GM12878 (cell line): ENCODE data around the gene TAGLN3. TPM values are rescaled to one million over a fixed set of nuclear protein-coding genes. Genes with fewer than 3 reads are reported as not detected.

Source experiments
- ATAC-seq: fragments of 200-7000 bp; cut with Tn5 transposase; 3 replicates; pipeline ENCODE4 v1.9.1; 2020; ENCODE audit warnings: mild to moderate bottlenecking, moderate library complexity
- BruUV-seq: library from RNA; stranded (reverse); fragments of 400-500 nt; replicated peaks from 2 replicates; lab custom pipeline; 2021; lab: Mats Ljungman, UMichigan
- CTCF ChIA-PET: fragments of 300-600 bp; sonication (Branson Sonifier 250); formaldehyde crosslinking; extraction: SDS; loops from one replicate; lab custom pipeline; 2021; ENCODE audit warnings: inconsistent platforms; lab: Yijun Ruan, JAX
- POLR2A ChIA-PET: fragments of 350-600 bp; formaldehyde crosslinking; extraction: SDS; loops from one replicate; lab custom pipeline; 2021; ENCODE audit warnings: inconsistent platforms; lab: Charles Lee
- RAD21 ChIA-PET: fragments of 300-600 bp; sonication (Branson Sonifier 250); formaldehyde crosslinking; loops from one replicate; lab custom pipeline; 2023; ENCODE audit warnings: antibody characterized with exemption; ENCODE audit not compliant: unreplicated experiment; lab: Charles Lee
- SMC1A ChIA-PET: fragments of 300-600 bp; sonication (Branson Sonifier 250); formaldehyde crosslinking; loops from one replicate; lab custom pipeline; 2023; ENCODE audit not compliant: unreplicated experiment, uncharacterized antibody; lab: Charles Lee
- DNase-seq: peaks from one replicate; pipeline ENCODE4 v3.0.0-alpha.2; 2011; ENCODE audit warnings: low read depth, low spot score
- FAIRE-seq: peaks from 3 replicates; lab custom pipeline; 2011; peaks lifted over from hg19 to GRCh38; lab: Jason Lieb, UNC
- H2AFZ ChIP-seq: 2 replicates; pipeline ENCODE4 v1.6.0; 2011; ENCODE audit warnings: low read depth, low read length, control low read depth; ENCODE audit not compliant: control insufficient read depth
- H3K27ac ChIP-seq: 2 replicates; pipeline ENCODE4 v1.5.1; 2011; ENCODE audit warnings: control low read depth; ENCODE audit not compliant: control insufficient read depth, insufficient read depth
- H3K27me3 ChIP-seq, 2 experiments: replicated peaks in 1 of 2; 2 replicates each; pipeline versions ENCODE4 v1.6.0 to v1.6.1; 2011; ENCODE audit warnings: low read length in 1 of 2; ENCODE audit not compliant: control insufficient read depth in 2 of 2, insufficient read depth in 2 of 2
- H3K36me3 ChIP-seq, 2 experiments: 2 replicates each; pipeline ENCODE4 v1.5.1; 2011; ENCODE audit warnings: low read length in 1 of 2; ENCODE audit not compliant: control insufficient read depth in 2 of 2, insufficient read depth in 2 of 2
- H3K4me1 ChIP-seq: 2 replicates; pipeline ENCODE4 v1.6.1; 2011; ENCODE audit warnings: mild to moderate bottlenecking, low read length, moderate library complexity, mixed read lengths; ENCODE audit not compliant: control insufficient read depth, insufficient read depth
- H3K4me2 ChIP-seq: 2 replicates; pipeline ENCODE4 v1.6.0; 2011; ENCODE audit warnings: control low read depth; ENCODE audit not compliant: control insufficient read depth, insufficient read depth
- H3K4me3 ChIP-seq: fragments of 200-600 bp; sonication (generic); 2 replicates; pipeline ENCODE4 v1.5.1; 2016
- H3K79me2 ChIP-seq: 2 replicates; pipeline ENCODE4 v1.6.0; 2011; ENCODE audit warnings: low read length; ENCODE audit not compliant: control insufficient read depth, insufficient read depth
- H3K9ac ChIP-seq: 2 replicates; pipeline ENCODE4 v1.8.0; 2011; ENCODE audit warnings: low read length, control low read depth, mixed read lengths; ENCODE audit not compliant: control insufficient read depth, insufficient read depth
- H3K9me3 ChIP-seq: replicated peaks from 3 replicates; pipeline ENCODE4 v1.5.1; 2011; ENCODE audit warnings: mild to moderate bottlenecking, low read length; ENCODE audit not compliant: control insufficient read depth, insufficient read depth
- H4K20me1 ChIP-seq: 2 replicates; pipeline ENCODE4 v1.6.0; 2011; ENCODE audit not compliant: control insufficient read depth, insufficient read depth
- CUX1 ChIP-seq: IDR thresholded peaks from 2 replicates; pipeline ENCODE4 v1.6.1; 2012; ENCODE audit warnings: improper control_type of control experiment, low read depth, low read length; ENCODE audit not compliant: insufficient replicate concordance
- ETV6 ChIP-seq, 2 experiments: fragments of 450-650 bp in 1 of 2; IDR thresholded peaks in 1 of 2; conservative IDR thresholded peaks in 1 of 2; 2 replicates each; pipeline ENCODE4 v1.6.1; 2014; ENCODE audit warnings: antibody characterized with exemption in 1 of 2, borderline replicate concordance in 1 of 2, low read depth in 1 of 2, mild to moderate bottlenecking in 1 of 2, moderate library complexity in 1 of 2
- FOS ChIP-seq: IDR thresholded peaks from 3 replicates; pipeline ENCODE4 v1.6.1; 2011; ENCODE audit warnings: borderline replicate concordance; ENCODE audit not compliant: insufficient read length; ENCODE audit errors: extremely low read depth
- IRF3 ChIP-seq: fragments of 450-650 bp; IDR thresholded peaks from 2 replicates; pipeline ENCODE4 v1.6.1; 2014; ENCODE audit warnings: mild to moderate bottlenecking
- KAT2A ChIP-seq: conservative IDR thresholded peaks from 2 replicates; pipeline ENCODE4 v1.6.1; 2011; ENCODE audit warnings: low read depth, low read length; ENCODE audit not compliant: control insufficient read depth
- MTA3 ChIP-seq: IDR thresholded peaks from 2 replicates; pipeline ENCODE4 v1.6.1; 2012; ENCODE audit warnings: low read length, inconsistent platforms, borderline replicate concordance
- POU2F2 ChIP-seq: IDR thresholded peaks from 3 replicates; pipeline ENCODE4 v1.6.1; 2011; ENCODE audit warnings: low read depth, mild to moderate bottlenecking, low read length, borderline replicate concordance
- RB1 ChIP-seq: fragments of 450-650 bp; formaldehyde crosslinking; IDR thresholded peaks from 2 replicates; pipeline ENCODE4 v1.6.1; 2017; ENCODE audit warnings: mild to moderate bottlenecking, borderline replicate concordance
- SMAD5 ChIP-seq: IDR thresholded peaks from 2 replicates; pipeline ENCODE4 v1.6.1; 2016; ENCODE audit warnings: antibody characterized with exemption, low read depth
- STAT1 ChIP-seq: fragments of 450-650 bp; conservative IDR thresholded peaks from 2 replicates; pipeline ENCODE4 v1.6.1; 2014; ENCODE audit warnings: antibody characterized with exemption, mild to moderate bottlenecking
- STAT3 ChIP-seq: IDR thresholded peaks from 2 replicates; pipeline ENCODE4 v1.6.1; 2011; ENCODE audit warnings: low read depth, low read length, improper control_type of control experiment
- ZBTB4 ChIP-seq: fragments of 450-650 bp; formaldehyde crosslinking; IDR thresholded peaks from 2 replicates; pipeline ENCODE4 v1.4.0; 2022; ENCODE audit warnings: mild to moderate bottlenecking, moderate library complexity
- WGBS: methylation state at CpG from one replicate; pipeline ENCODE4 v1.1.6; 2016; ENCODE audit warnings: low lambda C conversion rate; ENCODE audit not compliant: insufficient replicate concordance, insufficient coverage; ENCODE audit errors: missing lambda C conversion rate; 5-methylcytosine and 5-hydroxymethylcytosine counted together
- in situ Hi-C: fragments of 300-500 bp; cut with MboI; formaldehyde crosslinking; loops from 9 replicates; pipeline ENCODE4 v1.14.3; 2018; ENCODE audit warnings: mixed read lengths
- intact Hi-C: fragments of 100-400 bp; cut with micrococcal nuclease; formaldehyde crosslinking; loops from one replicate; pipeline ENCODE4 v1.14.2; 2022; ENCODE audit not compliant: unreplicated experiment
- polyA plus RNA-seq, 11 experiments: library from polyadenylated mRNA; depleted of rRNA in 4 of 11; unstranded in 6 of 11; stranded (reverse) in 5 of 11; fragments of >200 nt; fragmentation: Nextera tagmentation in 4 of 11; fragmentation: Illumina TruSeq in 1 of 11; extraction: Ambion mirVana in 4 of 11; extraction: Trizol in 1 of 11; gene quantifications; 1 replicate in 1 of 11; 2 replicates in 10 of 11; pipeline versions ENCODE4 v1.2.1 to v1.2.3, GENCODE V29; 2011 to 2016; ENCODE audit warnings: inconsistent platforms in 2 of 11, missing spikeins in 2 of 11, low read depth in 1 of 11
- total RNA-seq, 4 experiments: library from RNA; depleted of rRNA in 3 of 4; stranded (reverse); fragments of >200 nt in 3 of 4; fragmentation: Illumina TruSeq in 1 of 4; extraction: Trizol in 1 of 4; gene quantifications; 2 replicates each; pipeline versions ENCODE4 v1.2.1 to v1.2.3, GENCODE V29; 2013 to 2021

Gene TAGLN3
- total and polyA plus RNA-seq, 10 of the 15 experiments (the other 5 are each of a cell fraction or from before 2014, with no cell fraction given) = 0.06 to 0.53 (median 0.12) TPM; not detected in 3

GRCh38 chr3:111968319-111969054, 30.2 kb upstream of the TAGLN3 start:
- Histone ChIP-seq H3K9me3 (no peaks in the 10 kb centered on the region), H3K4me2 (no peak overlapping the region), H3K36me3 (no peaks in the 10 kb centered on the region), H4K20me1 (no peaks in the 10 kb centered on the region), H3K27me3 (no peaks in the 10 kb centered on the region), H3K4me3 (no peak overlapping the region), H3K4me1 (no peaks in the 10 kb centered on the region), H3K79me2 (no peaks in the 10 kb centered on the region), H2AFZ (no peak overlapping the region), H3K27ac (no peak overlapping the region), H3K9ac (no peak overlapping the region)
- ChIA-PET SMC1A (interaction anchor here (0.6 to 23.3 kb wide), 37 partner anchors 8 to 390 kb away, joined by 3 to 424 read pairs (median 5); partner anchors contain the start of genes ABHD10, PHLDB2 and TMPRSS7), RAD21 (interaction anchor here (0.9 to 10.6 kb wide), 24 partner anchors 10 to 302 kb away, joined by 3 to 177 read pairs (median 6); partner anchors contain the start of genes ABHD10 and PHLDB2), CTCF (interaction anchor here (0.6 to 9.8 kb wide), 50 partner anchors 8 to 913 kb away, joined by 3 to 380 read pairs (median 6); partner anchors contain the start of gene ABHD10), POLR2A (interaction anchor here (0.6 to 1.4 kb wide), 3 partner anchors 10 to 250 kb away, joined by 3 to 4 read pairs (median 3); no protein-coding TSS in a partner anchor)
- ATAC-seq (no peak), DNase-seq (no peak), FAIRE-seq (no peak)
- intact Hi-C loops = loop anchor here (2.0 kb wide), 1 partner anchor 108 kb away; no protein-coding TSS in a partner anchor
- in situ Hi-C loops = no loop called here
- TF ChIP-seq STAT3 (no peak), SMAD5 (no peak), ETV6 (conservative IDR thresholded peaks at IDR 0.05 in 1 of 2, IDR thresholded peaks at IDR 0.05 in 1 of 2; ENCODE audit: borderline replicate concordance in 1 of 2, low read depth in 1 of 2) (no peak), CUX1 (no peak), RB1 (no peak), ZBTB4 (CRISPR knock-in tag) (no peak), KAT2A (no peak), FOS (no peak), STAT1 (no peak), IRF3 (no peak), MTA3 (no peak), POU2F2 (no peak)
- BruUV-seq = no TSS peak
- 21% methylated on average over 5 of the region's 5 CpGs for WGBS
